SU-DHL-6 (cell line): ENCODE measurements around the gene C2CD3.

Source experiments
- EZH2phosphoT487 ChIP-seq: fragments of 200-600 bp; sonication (generic), shearing (Covaris generic); conservative IDR thresholded peaks from 2 replicates; pipeline ENCODE4 v1.6.1; 2018; ENCODE audit warnings: mild to moderate bottlenecking, antibody characterized with exemption, low read length, moderate library complexity, mixed read lengths
- TF ChIP-seq, protein P1 (sequence below): fragments of 200-600 bp; sonication (generic); IDR thresholded peaks from one replicate; pipeline ENCODE4 v1.5.1; 2017; ENCODE audit warnings: antibody characterized with exemption, mild to moderate bottlenecking, low read length, moderate library complexity; ENCODE audit not compliant: insufficient read depth, poor library complexity, severe bottlenecking

DNA sequence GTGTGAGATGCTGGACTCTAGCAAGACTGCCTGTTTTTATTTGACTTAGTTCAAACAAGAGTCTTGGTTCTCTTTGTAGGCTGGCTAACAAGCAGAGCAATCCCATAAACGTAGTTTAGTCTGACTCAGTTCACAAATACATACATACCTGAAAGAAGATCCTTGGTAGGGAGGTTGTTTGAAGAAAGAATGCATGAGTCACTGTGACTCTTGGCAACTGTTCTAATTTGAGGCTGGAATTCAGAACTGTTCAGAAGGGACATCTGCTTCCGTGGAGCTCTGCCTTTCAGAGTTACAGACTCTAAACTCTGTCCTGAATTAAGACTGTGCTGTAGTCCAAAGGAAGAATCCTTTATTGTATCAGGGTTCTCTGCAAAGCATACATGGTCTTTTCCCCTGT is 32.2 kb downstream of the C2CD3 start:
- TF ChIP-seq, protein P1, sequence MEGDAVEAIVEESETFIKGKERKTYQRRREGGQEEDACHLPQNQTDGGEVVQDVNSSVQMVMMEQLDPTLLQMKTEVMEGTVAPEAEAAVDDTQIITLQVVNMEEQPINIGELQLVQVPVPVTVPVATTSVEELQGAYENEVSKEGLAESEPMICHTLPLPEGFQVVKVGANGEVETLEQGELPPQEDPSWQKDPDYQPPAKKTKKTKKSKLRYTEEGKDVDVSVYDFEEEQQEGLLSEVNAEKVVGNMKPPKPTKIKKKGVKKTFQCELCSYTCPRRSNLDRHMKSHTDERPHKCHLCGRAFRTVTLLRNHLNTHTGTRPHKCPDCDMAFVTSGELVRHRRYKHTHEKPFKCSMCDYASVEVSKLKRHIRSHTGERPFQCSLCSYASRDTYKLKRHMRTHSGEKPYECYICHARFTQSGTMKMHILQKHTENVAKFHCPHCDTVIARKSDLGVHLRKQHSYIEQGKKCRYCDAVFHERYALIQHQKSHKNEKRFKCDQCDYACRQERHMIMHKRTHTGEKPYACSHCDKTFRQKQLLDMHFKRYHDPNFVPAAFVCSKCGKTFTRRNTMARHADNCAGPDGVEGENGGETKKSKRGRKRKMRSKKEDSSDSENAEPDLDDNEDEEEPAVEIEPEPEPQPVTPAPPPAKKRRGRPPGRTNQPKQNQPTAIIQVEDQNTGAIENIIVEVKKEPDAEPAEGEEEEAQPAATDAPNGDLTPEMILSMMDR, result no peak
- TF ChIP-seq EZH2phosphoT487, result no peak
